HFF-Myc (cell line): Measurements from ENCODE around the gene VSTM4.

Experiments used
- DNase-seq: peaks from one replicate; pipeline ENCODE4 v3.0.0-alpha.2; 2011; ENCODE audit warnings: low read depth; ENCODE audit errors: extremely low read depth
- H3K4me3 ChIP-seq: replicated peaks from 2 replicates; pipeline ENCODE4 v1.5.1; 2011; ENCODE audit warnings: low read depth, mild to moderate bottlenecking, control low read depth, low read length
- TF ChIP-seq, protein P1 (sequence below): IDR thresholded peaks from 2 replicates; pipeline ENCODE4 v1.5.1; 2012; ENCODE audit warnings: mild to moderate bottlenecking, low read depth, low read length, control low read depth; ENCODE audit errors: missing control alignments

The VSTM4 gene

GRCh38 chr10:49118430-49119074 is 3.2 kb upstream of the VSTM4 start:
- no peak for DNase-seq
- TF ChIP-seq, protein P1, sequence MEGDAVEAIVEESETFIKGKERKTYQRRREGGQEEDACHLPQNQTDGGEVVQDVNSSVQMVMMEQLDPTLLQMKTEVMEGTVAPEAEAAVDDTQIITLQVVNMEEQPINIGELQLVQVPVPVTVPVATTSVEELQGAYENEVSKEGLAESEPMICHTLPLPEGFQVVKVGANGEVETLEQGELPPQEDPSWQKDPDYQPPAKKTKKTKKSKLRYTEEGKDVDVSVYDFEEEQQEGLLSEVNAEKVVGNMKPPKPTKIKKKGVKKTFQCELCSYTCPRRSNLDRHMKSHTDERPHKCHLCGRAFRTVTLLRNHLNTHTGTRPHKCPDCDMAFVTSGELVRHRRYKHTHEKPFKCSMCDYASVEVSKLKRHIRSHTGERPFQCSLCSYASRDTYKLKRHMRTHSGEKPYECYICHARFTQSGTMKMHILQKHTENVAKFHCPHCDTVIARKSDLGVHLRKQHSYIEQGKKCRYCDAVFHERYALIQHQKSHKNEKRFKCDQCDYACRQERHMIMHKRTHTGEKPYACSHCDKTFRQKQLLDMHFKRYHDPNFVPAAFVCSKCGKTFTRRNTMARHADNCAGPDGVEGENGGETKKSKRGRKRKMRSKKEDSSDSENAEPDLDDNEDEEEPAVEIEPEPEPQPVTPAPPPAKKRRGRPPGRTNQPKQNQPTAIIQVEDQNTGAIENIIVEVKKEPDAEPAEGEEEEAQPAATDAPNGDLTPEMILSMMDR, result no peak
- no peak overlapping the region for H3K4me3 ChIP-seq

- no peak for DNase-seq
- TF ChIP-seq, protein P1, result no peak
- no peak overlapping the region for H3K4me3 ChIP-seq
These were observed 2.2 kb upstream of the VSTM4 start for GRCh38 chr10:49117376-49118070.

DNA sequence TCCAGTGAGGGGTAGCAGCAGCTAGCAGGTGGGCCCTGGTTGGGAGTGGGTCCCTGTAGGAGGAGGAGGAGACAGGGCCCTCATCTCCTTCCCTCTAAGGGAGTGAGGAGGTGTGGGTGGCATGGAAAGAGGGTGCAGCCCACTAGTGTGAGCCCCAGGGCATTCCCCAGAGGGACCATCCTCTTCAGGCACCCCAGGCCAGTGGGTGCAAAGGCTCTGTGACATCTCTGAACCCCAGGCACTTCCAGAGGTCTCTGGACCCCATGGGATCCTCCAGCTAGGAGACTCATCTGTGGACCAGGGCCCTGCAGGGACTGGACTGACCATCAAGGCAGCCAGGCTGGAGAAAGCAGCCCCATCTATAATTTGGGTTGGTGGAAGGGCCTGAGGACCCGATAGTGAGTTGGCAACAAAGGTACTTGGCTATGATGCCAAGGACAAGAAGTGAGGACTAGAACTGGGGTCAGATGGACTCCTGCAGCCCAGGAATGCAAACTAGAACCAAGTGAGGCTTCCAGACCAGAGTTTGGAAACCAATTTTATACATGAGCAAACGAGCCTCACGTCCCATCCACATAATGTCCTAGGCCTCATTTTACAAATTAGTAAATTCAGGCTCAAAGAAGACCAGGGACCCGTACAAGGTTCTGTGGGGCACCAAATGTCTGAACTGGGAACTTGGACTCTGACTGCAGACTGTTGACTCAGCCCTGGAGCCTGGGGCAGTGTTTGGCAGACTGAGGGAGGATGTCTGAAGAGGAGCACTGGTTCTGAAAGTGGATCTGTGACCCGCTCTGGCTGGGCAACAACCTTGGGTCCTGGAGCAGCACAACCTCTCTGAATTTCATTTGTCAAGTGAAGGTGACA is 1.4 kb upstream of the VSTM4 start:
- no peak overlapping the region for H3K4me3 ChIP-seq
- DNase-seq, result no peak

DNA sequence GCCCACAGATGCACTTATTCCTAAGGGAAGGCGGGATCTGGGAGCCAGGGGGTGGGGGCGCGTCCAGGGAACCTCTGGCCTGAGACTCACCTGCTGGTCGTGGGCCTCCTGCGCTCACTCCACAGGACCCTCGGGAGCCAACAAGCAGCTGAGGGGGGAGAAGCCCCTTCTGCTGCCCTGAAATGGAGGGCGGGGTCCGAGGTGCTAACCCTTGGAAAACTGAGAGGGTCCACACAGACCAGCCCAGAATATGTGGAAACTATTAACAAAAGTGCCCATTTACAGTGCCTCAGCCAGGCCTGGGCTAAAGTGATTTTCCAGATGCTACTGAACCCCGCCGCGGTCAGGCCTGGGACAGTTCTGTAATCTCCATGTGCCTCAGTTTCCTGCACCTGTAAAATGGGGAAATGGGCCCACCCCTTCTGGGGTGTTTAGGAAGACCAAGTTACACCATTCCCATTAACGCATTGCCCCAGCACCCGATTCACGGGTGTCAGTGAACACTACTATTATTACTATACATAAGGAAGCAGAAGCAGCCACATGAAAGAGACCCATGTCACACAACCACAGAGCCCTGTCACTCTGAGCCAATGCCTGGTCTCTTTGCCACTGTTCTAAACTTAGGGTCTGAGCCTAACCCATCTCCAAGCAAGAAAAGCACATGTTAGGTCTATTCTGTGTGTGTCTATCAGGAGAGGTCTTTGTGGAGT is 630 bp upstream of the VSTM4 start:
- H3K4me3 ChIP-seq, result 0 out of 2 replicates have a peak overlapping the region, but pooled peaks have one; percentile 8

More for the DNA sequence above, 1.4 kb upstream of the VSTM4 start:
- TF ChIP-seq, protein P1, result no peak

DNA sequence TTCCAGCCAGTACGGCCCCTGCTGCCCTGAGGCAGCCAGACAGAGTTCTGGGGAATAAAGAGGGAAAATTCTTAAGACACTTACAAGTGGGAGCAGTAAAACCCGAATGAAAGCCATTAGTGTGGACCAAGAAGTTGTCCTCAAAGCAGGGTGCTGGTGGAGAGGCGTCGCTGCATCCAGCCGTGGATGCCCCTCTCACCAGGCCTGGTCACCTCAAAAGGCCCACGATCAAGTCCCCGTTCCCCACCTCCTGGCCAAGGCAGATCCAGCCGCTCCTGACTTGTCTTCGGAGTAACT is 656 bp downstream of the VSTM4 start:
- TF ChIP-seq, protein P1, result no peak
- peak overlapping the region; percentile 46 for H3K4me3 ChIP-seq
- DNase-seq, result no peak

More for the DNA sequence above, 630 bp upstream of the VSTM4 start:
- TF ChIP-seq, protein P1, result no peak
- no peak for DNase-seq

- H3K4me3 ChIP-seq, result no peak overlapping the region
- TF ChIP-seq, protein P1, result no peak
- no peak for DNase-seq
These were observed 1.6 kb downstream of the VSTM4 start for GRCh38 chr10:49113741-49114141.
